ENCODE data around the gene SLC2A8.
A peak's percentile ranks its signal among the peaks of the same experiment; 100 is the strongest.

Gene SLC2A8, protein sequence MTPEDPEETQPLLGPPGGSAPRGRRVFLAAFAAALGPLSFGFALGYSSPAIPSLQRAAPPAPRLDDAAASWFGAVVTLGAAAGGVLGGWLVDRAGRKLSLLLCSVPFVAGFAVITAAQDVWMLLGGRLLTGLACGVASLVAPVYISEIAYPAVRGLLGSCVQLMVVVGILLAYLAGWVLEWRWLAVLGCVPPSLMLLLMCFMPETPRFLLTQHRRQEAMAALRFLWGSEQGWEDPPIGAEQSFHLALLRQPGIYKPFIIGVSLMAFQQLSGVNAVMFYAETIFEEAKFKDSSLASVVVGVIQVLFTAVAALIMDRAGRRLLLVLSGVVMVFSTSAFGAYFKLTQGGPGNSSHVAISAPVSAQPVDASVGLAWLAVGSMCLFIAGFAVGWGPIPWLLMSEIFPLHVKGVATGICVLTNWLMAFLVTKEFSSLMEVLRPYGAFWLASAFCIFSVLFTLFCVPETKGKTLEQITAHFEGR

DNA sequence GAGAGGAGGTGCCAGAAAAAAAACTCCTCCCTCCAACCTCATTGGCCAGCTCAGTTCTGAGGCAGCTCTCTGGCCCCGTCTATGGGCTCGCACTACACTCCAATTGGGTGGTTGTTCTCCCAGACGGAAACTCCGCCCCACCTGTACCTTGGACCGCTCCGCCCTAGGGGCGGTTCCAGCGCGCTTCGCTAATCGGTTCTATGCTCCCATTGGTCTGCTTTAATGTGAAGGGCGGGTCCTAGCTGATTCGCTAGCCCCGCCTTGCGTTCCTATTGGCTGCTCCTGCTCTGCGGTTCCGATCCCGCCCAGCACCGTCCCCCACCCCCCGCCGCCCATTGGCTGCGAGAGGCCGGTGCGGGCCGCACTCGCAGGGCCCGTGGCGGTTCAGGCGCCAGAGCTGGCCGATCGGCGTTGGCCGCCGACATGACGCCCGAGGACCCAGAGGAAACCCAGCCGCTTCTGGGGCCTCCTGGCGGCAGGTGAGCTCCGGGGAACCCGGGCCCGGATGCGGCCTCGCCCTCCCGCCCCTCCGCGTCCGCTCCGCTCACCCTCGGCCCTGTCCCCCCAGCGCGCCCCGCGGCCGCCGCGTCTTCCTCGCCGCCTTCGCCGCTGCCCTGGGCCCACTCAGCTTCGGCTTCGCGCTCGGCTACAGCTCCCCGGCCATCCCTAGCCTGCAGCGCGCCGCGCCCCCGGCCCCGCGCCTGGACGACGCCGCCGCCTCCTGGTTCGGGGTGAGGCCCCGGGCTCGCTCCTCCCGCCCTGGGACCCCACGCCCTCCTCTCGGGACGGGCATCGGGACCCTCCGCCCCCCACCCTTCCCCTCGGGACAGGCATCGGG, at the start of gene SLC2A8:
Gene SLC2A8 (plus strand): TSS at position 362 of the 838 bp plus-strand sequence. CDS start 62 bp downstream, at position 424.
- DNase-seq (peak; percentile 99), ATAC-seq (replicated peaks) (peak; percentile 95 to 96)
- Mint-ChIP-seq H3K27ac (peak within 1 kb of the TSS; percentile 76), H3K9me3 (no peaks in the 10 kb centered on the region), H3K36me3 (peaks cover 3 to 4% of the 10 kb centered on the region in 2 donors), H3K4me1 (peaks cover 12 to 18% of the 10 kb centered on the region in 2 donors), H3K4me3 (peak within 1 kb of the TSS; percentile 85 to 88), H3K27me3 (peaks cover 3 to 22% of the 10 kb centered on the region in 2 donors)

DNA sequence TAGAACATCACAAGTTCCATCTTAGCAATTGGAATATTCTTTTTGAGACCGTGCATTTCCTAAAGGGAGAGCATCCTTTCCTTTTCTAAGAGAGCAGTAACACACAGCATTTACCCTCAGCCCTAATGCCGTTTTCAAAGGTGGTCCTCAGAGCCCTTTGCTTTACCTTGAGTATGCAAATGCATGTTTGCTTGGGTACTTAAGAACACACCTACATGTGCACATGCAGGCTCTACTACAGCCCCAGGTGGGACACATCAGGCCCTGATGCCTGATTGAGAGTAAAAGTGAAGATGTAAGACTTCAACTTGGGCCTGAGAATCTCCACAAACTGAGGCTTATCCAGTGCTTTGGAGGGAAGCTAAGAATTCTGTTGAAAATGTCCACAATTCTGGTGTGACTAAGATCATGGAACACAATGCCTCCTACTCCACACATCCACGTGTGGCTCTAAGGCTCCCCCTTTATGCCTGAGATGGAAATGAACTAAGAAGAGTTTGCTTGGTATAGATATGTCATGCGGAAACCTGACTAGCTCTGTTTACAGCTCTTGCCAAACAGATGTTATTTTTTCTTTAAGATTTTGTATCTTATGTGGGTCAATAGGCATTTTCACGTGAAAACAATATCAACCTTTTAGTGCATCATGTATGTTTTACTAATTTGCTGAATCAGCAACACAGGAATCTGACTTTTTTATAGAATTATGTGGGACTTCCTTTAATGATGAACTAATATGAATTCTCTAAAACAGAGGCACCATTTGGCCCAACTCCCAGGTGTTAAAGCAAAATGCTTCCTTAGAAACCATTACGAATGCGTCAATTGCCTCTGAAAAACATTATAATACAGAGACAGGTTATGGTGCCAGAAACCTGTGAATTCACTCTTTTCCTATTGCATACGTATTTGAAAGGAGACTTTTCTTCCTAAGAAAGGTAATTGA, 48.9 kb upstream of the SLC2A8 start:
- Mint-ChIP-seq H3K27me3 (peaks cover 0 to 9% of the 10 kb centered on the region in 2 donors), H3K4me3 (no peak overlapping the region), H3K4me1 (no peaks in the 10 kb centered on the region), H3K27ac (no peak overlapping the region), H3K9me3 (no peaks in the 10 kb centered on the region), H3K36me3 (no peaks in the 10 kb centered on the region)
- no peak for DNase-seq
- peak in 1 of 2 donors; percentile 54 for ATAC-seq (replicated peaks)

GRCh38 chr9:127349483-127350113, 47.4 kb upstream of the SLC2A8 start:
- H3K9me3 Mint-ChIP-seq, result no peaks in the 10 kb centered on the region
- ATAC-seq (replicated peaks), result no peak
- no peak overlapping the region for H3K27ac Mint-ChIP-seq
- no peak for DNase-seq
- H3K36me3 Mint-ChIP-seq, result no peaks in the 10 kb centered on the region
- peaks cover 0 to 9% of the 10 kb centered on the region in 2 donors for H3K27me3 Mint-ChIP-seq
- H3K4me3 Mint-ChIP-seq, result no peak overlapping the region
- no peaks in the 10 kb centered on the region for H3K4me1 Mint-ChIP-seq

DNA sequence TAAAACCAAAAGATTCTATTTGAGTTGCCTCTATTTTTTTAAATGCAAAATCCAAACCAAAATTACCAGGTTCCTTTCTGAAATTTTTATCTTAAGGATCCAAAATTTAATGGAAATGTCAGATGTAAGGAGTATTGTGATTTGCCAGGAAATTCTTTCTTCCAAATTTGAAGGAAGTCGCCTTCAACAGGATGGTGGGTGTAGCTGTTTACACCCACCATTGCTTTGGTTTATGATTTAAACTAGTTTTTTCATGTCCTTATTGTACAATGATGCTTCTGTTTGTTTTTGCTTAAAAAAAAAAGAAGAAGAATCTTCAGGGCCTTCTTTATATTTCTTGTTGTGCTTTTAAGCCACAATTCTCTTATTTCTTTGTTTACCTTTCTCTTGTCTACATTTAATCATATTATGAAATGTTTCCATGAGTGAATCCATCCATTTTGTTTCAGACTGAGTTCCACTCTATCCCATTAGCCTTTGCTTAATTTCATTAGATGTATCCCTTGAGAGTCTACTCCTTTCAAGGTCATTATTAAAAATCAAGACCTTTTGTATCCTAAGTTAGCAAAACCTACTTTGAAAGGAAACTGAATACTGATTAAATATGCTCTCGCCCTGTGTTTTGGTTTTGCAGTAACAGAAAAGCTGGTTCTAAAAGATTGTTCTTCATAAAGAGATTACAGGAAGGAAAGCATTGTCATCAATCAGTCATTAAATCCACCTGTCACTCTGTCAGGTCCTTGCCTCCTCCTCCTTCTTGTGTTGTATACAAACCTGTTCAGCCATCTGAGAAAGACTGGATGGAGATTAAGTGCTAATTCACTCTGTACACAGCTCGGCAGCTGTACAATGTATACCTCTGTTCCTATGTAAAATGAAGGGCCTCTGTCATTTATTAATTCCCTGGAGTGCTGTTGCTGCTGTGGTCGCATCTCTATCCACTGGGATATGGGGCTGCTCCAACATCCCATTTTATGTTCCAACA, 45.5 kb upstream of the SLC2A8 start:
- Mint-ChIP-seq H3K9me3 (no peaks in the 10 kb centered on the region), H3K4me3 (no peak overlapping the region), H3K27me3 (peaks cover 0 to 14% of the 10 kb centered on the region in 2 donors), H3K36me3 (no peaks in the 10 kb centered on the region), H3K27ac (no peak overlapping the region), H3K4me1 (no peaks in the 10 kb centered on the region)
- DNase-seq (no peak), ATAC-seq (replicated peaks) (no peak)

DNA sequence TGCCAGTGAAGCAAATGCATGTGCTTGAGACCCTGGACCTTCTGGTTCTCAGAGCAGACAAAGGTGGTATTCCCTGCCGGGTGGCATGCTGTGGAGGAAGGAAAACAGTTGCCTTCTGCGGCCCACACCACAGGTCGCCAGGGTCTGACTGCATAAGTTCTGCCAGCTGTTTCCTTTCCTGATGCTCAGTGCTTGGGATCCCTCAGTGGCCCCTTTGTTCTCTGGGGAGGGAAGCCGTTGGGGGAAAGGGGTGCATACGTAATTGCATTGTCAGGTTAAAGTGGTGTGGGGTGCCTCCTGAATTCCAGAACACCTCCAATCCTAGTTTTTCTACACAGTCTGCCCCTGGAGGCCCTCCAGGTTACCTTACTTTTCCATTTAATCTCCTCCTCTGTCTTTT, 43.1 kb upstream of the SLC2A8 start:
- DNase-seq (no peak), ATAC-seq (replicated peaks) (no peak)
- Mint-ChIP-seq H3K4me1 (no peaks in the 10 kb centered on the region), H3K27ac (no peak overlapping the region), H3K36me3 (peaks cover 0 to 2% of the 10 kb centered on the region in 2 donors), H3K9me3 (no peaks in the 10 kb centered on the region), H3K4me3 (no peak overlapping the region), H3K27me3 (peaks cover 0 to 14% of the 10 kb centered on the region in 2 donors)

DNA sequence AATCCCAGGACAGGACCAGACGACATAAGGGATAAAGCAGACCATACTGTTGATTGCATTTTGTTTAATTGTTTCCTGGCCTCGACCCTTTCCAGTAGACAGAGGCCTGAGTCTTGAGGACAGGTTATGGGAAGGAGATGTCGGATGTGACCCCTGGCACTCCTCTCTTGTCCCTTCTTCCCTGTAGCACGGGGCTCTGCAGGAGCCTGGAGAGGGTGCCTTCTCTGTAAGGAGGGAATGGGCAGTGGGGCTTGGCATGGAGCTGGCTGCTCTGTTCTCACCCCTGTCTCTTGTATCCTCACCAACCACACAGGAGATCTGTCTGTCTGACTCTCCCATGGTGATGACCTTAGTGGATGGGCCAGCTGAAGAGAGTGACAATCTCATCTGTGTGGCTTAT, 40.1 kb upstream of the SLC2A8 start:
- Mint-ChIP-seq H3K9me3 (no peaks in the 10 kb centered on the region), H3K4me1 (peaks cover 0 to 4% of the 10 kb centered on the region in 2 donors), H3K4me3 (no peak overlapping the region), H3K27me3 (peaks cover 0 to 14% of the 10 kb centered on the region in 2 donors), H3K36me3 (peaks cover 0 to 2% of the 10 kb centered on the region in 2 donors), H3K27ac (no peak overlapping the region)
- DNase-seq (no peak), ATAC-seq (replicated peaks) (no peak)

DNA sequence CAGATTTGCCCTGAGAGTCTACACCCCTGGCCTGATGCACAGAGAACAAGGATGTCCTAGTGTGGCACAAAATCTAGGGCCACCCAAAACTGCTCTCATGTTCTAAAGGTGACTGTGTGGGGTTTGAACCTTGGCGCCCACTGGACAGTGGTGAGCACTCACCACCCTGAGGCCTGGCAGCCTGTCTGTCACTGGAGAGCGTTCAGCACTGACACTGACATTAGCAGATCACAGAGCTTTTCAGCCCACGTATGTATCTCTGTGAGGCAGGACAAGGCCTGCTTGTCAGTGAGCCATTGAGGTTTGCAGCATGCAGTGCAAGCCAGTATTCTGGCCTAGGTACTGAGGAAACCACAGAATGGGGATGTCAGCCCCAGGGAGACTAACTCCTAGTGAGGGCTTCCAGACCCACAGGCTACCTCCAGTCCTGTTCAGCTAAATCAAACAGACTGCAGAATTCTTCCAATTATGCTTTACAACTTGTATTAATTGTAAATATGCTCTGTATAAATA, 38.9 kb upstream of the SLC2A8 start:
- no peak overlapping the region for H3K4me3 Mint-ChIP-seq
- H3K36me3 Mint-ChIP-seq, result peaks cover 0 to 2% of the 10 kb centered on the region in 2 donors
- ATAC-seq (replicated peaks) (no peak), DNase-seq (no peak)
- peaks cover 0 to 5% of the 10 kb centered on the region in 2 donors for H3K27me3 Mint-ChIP-seq
- no peak overlapping the region for H3K27ac Mint-ChIP-seq
- H3K4me1 Mint-ChIP-seq, result peaks cover 0 to 4% of the 10 kb centered on the region in 2 donors
- no peaks in the 10 kb centered on the region for H3K9me3 Mint-ChIP-seq

DNA sequence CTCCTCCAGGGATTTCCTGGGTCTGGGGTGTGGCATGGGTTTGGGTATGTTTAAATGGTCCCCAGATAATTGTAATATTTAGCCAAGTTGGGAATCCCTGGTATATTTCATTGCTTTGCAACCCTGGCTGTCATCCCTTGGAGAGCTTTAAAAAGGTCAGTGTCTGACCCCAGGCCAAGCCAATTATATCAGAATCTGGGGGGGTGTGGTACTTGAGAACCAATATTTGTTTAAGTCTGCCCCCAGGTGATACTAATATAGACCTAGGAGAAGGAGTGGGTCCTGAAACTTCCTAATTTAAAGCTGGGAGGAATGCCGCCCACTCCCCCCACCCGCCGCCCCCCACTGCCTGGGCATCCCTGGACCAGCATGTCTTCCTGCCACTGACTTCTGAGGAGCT, 38.2 kb upstream of the SLC2A8 start:
- no peaks in the 10 kb centered on the region for H3K9me3 Mint-ChIP-seq
- peaks cover 3 to 4% of the 10 kb centered on the region in 2 donors for H3K36me3 Mint-ChIP-seq
- peaks cover 0 to 4% of the 10 kb centered on the region in 2 donors for H3K4me1 Mint-ChIP-seq
- H3K4me3 Mint-ChIP-seq, result no peak overlapping the region
- no peak for DNase-seq
- no peak overlapping the region for H3K27ac Mint-ChIP-seq
- no peak for ATAC-seq (replicated peaks)
- peaks cover 0 to 5% of the 10 kb centered on the region in 2 donors for H3K27me3 Mint-ChIP-seq

GRCh38 chr9:127360250-127360649, 36.7 kb upstream of the SLC2A8 start:
- no peaks in the 10 kb centered on the region for H3K9me3 Mint-ChIP-seq
- H3K36me3 Mint-ChIP-seq, result peaks cover 3 to 4% of the 10 kb centered on the region in 2 donors
- H3K27me3 Mint-ChIP-seq, result peaks cover 0 to 3% of the 10 kb centered on the region in 2 donors
- no peak overlapping the region for H3K4me3 Mint-ChIP-seq
- H3K4me1 Mint-ChIP-seq, result peaks cover 0 to 4% of the 10 kb centered on the region in 2 donors
- DNase-seq (no peak), ATAC-seq (replicated peaks) (no peak)
- H3K27ac Mint-ChIP-seq, result no peak overlapping the region

- peaks cover 3 to 4% of the 10 kb centered on the region in 2 donors for H3K36me3 Mint-ChIP-seq
- ATAC-seq (replicated peaks), result no peak
- no peak overlapping the region for H3K4me3 Mint-ChIP-seq
- no peaks in the 10 kb centered on the region for H3K9me3 Mint-ChIP-seq
- H3K27me3 Mint-ChIP-seq, result no peaks in the 10 kb centered on the region
- H3K27ac Mint-ChIP-seq, result no peak overlapping the region
- peaks cover 0 to 4% of the 10 kb centered on the region in 2 donors for H3K4me1 Mint-ChIP-seq
- DNase-seq, result no peak
These were observed 36.1 kb upstream of the SLC2A8 start for GRCh38 chr9:127360829-127361228.

DNA sequence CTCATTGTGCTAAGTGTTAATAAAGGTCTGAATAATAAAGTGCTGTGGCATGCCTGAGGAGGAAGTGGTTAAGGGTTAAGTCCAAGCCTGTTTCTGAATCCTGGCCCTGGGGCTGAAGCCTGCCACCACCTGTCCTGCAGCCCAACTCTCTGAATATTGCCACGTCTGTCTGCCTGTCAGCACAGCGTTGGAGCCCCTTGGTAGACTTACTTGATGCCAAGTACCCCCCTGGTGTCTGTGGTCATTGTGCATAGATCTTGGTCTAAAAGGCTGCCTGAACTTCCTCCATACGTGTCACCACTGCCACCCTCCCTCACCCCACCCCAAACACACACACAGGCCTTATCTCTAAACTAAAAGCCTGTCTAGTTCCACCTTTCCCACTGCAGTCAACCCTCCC, 35.4 kb upstream of the SLC2A8 start:
- H3K9me3 Mint-ChIP-seq, result no peaks in the 10 kb centered on the region
- ATAC-seq (replicated peaks) (no peak), DNase-seq (no peak)
- peaks cover 0 to 4% of the 10 kb centered on the region in 2 donors for H3K4me1 Mint-ChIP-seq
- no peak overlapping the region for H3K4me3 Mint-ChIP-seq
- H3K27me3 Mint-ChIP-seq, result no peaks in the 10 kb centered on the region
- no peak overlapping the region for H3K27ac Mint-ChIP-seq
- H3K36me3 Mint-ChIP-seq, result peaks cover 3 to 4% of the 10 kb centered on the region in 2 donors

GRCh38 chr9:127362829-127363228, 34.1 kb upstream of the SLC2A8 start:
- Mint-ChIP-seq H3K9me3 (no peaks in the 10 kb centered on the region), H3K4me1 (peaks cover 0 to 4% of the 10 kb centered on the region in 2 donors), H3K4me3 (no peak overlapping the region), H3K27ac (no peak overlapping the region), H3K27me3 (no peaks in the 10 kb centered on the region), H3K36me3 (peaks cover 2 to 3% of the 10 kb centered on the region in 2 donors)
- ATAC-seq (replicated peaks), result no peak
- DNase-seq, result no peak
